AG04450 (cell line): ENCODE measurements around the gene BDH2. TPM values are rescaled to one million over a fixed set of nuclear protein-coding genes. Genes with fewer than 3 reads are reported as not detected.

Source experiments
- CTCF ChIA-PET: fragments of 300-600, 350-600 bp; formaldehyde crosslinking; extraction: SDS; loops from one replicate; lab custom pipeline; 2022; ENCODE audit warnings: antibody characterized with exemption, inconsistent platforms; lab: Charles Lee
- POLR2A ChIA-PET: fragments of 350-600 bp; formaldehyde crosslinking; extraction: SDS; loops from one replicate; lab custom pipeline; 2021; ENCODE audit warnings: antibody characterized with exemption, inconsistent platforms; lab: Yijun Ruan, JAX
- DNase-seq: peaks from one replicate; pipeline ENCODE4 v3.0.0-alpha.2; 2011; ENCODE audit warnings: low read depth, low spot score
- H3K27ac ChIP-seq: one replicate; pipeline ENCODE4 v1.5.1; 2012; ENCODE audit warnings: low read depth, low read length, control low read depth
- H3K27me3 ChIP-seq: one replicate; pipeline ENCODE4 v1.6.0; 2012; ENCODE audit warnings: low read length; ENCODE audit not compliant: control insufficient read depth, insufficient read depth
- H3K4me3 ChIP-seq: 2 replicates; pipeline ENCODE4 v1.5.1; 2011; ENCODE audit warnings: mild to moderate bottlenecking, low read depth, low read length, control low read depth
- H3K9me3 ChIP-seq: 2 replicates; pipeline ENCODE4 v1.5.1; 2012; ENCODE audit warnings: low read length; ENCODE audit not compliant: control insufficient read depth, insufficient read depth
- CTCF ChIP-seq: IDR thresholded peaks from 2 replicates; pipeline ENCODE4 v1.5.1; 2011; ENCODE audit warnings: low read depth, low read length, control low read depth, inconsistent platforms
- polyA plus RNA-seq: library from polyadenylated mRNA; depleted of rRNA; stranded (reverse); fragments of >200 nt; gene quantifications from 2 replicates; pipeline ENCODE4 v1.2.3, GENCODE V29; 2011; rRNA removed

The BDH2 gene
- polyA plus RNA-seq, 1 experiment: 109 TPM

GRCh38 chr4:103044183-103044582, 55.5 kb downstream of the BDH2 start:
- Histone ChIP-seq H3K9me3 (no peaks in the 10 kb centered on the region), H3K27ac (no peak overlapping the region), H3K4me3 (no peak overlapping the region), H3K27me3 (no peaks in the 10 kb centered on the region)
- DNase-seq: no peak
- CTCF ChIA-PET: interaction anchor here (0.8 to 5.3 kb wide), 5 partner anchors 9 to 55 kb away, joined by 3 to 44 read pairs (median 4); partner anchors contain the start of gene BDH2
- POLR2A ChIA-PET: no interaction called here
- no peak for TF ChIP-seq CTCF

GRCh38 chr4:103036169-103036568, 63.5 kb downstream of the BDH2 start:
- Histone ChIP-seq H3K4me3 (no peak overlapping the region), H3K9me3 (no peaks in the 10 kb centered on the region), H3K27me3 (no peaks in the 10 kb centered on the region), H3K27ac (no peak overlapping the region)
- ChIA-PET CTCF (interaction anchor here (0.9 kb wide), 1 partner anchor 415 kb away, joined by 3 read pairs; no protein-coding TSS in a partner anchor), POLR2A (no interaction called here)
- DNase-seq: no peak
- no peak for TF ChIP-seq CTCF

GRCh38 chr4:103032574-103032973, 67.1 kb downstream of the BDH2 start:
- CTCF ChIA-PET: interaction anchor here (0.6 to 1.3 kb wide), 13 partner anchors 9 to 602 kb away, joined by 3 to 8 read pairs (median 4); no protein-coding TSS in a partner anchor
- H3K27me3 ChIP-seq: no peaks in the 10 kb centered on the region
- TF ChIP-seq CTCF: peak; percentile 72
- H3K9me3 ChIP-seq: no peaks in the 10 kb centered on the region
- no peak overlapping the region for H3K27ac ChIP-seq
- no peak overlapping the region for H3K4me3 ChIP-seq
- POLR2A ChIA-PET: interaction anchor here (1.2 kb wide), 1 partner anchor 44 kb away, joined by 3 read pairs; the partner anchor contains the start of gene SLC9B2
- no peak for DNase-seq

GRCh38 chr4:103030791-103031190, 68.8 kb downstream of the BDH2 start:
- Histone ChIP-seq H3K9me3 (no peaks in the 10 kb centered on the region), H3K27me3 (no peaks in the 10 kb centered on the region), H3K27ac (no peak overlapping the region), H3K4me3 (no peak overlapping the region)
- no peak for DNase-seq
- CTCF ChIA-PET: no interaction called here
- POLR2A ChIA-PET: no interaction called here
- no peak for TF ChIP-seq CTCF

- Histone ChIP-seq H3K9me3 (no peaks in the 10 kb centered on the region), H3K27ac (no peak overlapping the region), H3K4me3 (no peak overlapping the region), H3K27me3 (no peaks in the 10 kb centered on the region)
- DNase-seq: no peak
- POLR2A ChIA-PET: no interaction called here
- no peak for TF ChIP-seq CTCF
- CTCF ChIA-PET: interaction anchor here (1.0 to 2.3 kb wide), 3 partner anchors 11 to 63 kb away, joined by 3 to 9 read pairs (median 4); no protein-coding TSS in a partner anchor
Observed at GRCh38 chr4:103029300-103029699, 70.3 kb downstream of the BDH2 start.

Other genes starting within 250 kb of the BDH2 start
- gene CISD2, start 230.8 kb downstream of the BDH2 start, polyA plus RNA-seq: 23.2 and 30.6 TPM in 2 replicates
- 0.32 and 0.35 TPM in 2 replicates for gene SLC9B1, start 80.1 kb downstream of the BDH2 start, polyA plus RNA-seq
- 7.5 and 10.1 TPM in 2 replicates for gene SLC9B2, start 23.1 kb downstream of the BDH2 start, polyA plus RNA-seq
- gene CENPE, start 98.5 kb upstream of the BDH2 start, polyA plus RNA-seq: 2.4 and 4.5 TPM in 2 replicates